ENCODE measurements around the gene SNU13. TPM values are rescaled to one million over a fixed set of nuclear protein-coding genes. Genes with fewer than 3 reads are reported as not detected.
"Not testable (repeated sequence)": the region's sequence is repeated elsewhere in the genome, so short reads cannot be mapped to it uniquely, and the experiment has no call there.

SNU13 gene
- total and polyA plus RNA-seq, 11 donors, result 168 to 292 (median 202) TPM

DNA sequence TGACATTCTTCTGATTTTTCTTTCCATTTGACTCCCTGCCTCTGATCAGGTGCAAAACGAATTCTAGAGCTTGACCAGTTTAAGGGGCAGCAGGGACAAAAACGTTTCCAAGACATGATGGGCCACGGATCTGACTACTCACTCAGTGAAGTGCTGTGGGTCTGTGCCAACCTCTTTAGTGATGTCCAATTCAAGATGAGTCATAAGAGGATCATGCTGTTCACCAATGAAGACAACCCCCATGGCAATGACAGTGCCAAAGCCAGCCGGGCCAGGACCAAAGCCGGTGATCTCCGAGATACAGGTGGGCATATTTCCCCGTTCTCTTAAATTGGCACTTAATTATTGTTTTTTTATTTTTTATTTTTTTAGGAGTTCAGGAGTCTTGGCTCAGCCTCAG lies 52.2 kb downstream of the SNU13 start:
- intact Hi-C loops (cut with DNase I), result no loop called here

DNA sequence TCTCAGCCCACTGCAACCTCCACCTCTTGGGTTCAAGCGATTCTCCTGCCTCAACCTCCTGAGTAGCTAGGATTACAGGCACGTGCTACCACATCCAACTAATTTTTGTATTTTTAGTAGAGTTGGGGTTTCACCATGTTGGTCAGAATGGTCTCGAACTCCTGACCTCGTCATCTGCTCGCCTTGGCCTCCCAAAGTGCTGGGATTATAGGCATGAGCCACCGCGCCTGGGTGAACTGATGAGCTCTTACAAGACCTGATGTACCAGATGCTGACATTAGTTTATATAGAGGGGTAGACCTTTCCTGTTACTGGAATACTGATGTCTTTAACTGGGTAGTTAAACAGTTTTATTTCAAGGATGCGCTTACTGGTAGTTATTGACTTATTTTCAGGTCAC lies 54.1 kb downstream of the SNU13 start:
- peaks cover 0 to 34% (median 5%) of the 10 kb centered on the region in 12 donors for H3K4me1 ChIP-seq
- ATAC-seq; DNase-seq; intact Hi-C loops (cut with DNase I); H3K27me3 ChIP-seq; H3K27ac ChIP-seq; H3K9me3 ChIP-seq; H3K4me3 ChIP-seq: not testable (repeated sequence)
- H3K36me3 ChIP-seq, result peaks cover 0 to 90% (median 83%) of the 10 kb centered on the region in 9 donors
- WGBS, 4 donors, result 93 to 96% (median 95%) methylated on average over 8 of the region's 8 CpGs

More for the DNA sequence above, 52.2 kb downstream of the SNU13 start:
- Histone ChIP-seq H3K9me3 (no peaks in the 10 kb centered on the region), H3K4me3 (no peak overlapping the region), H3K27ac (peak overlapping the region in 7 of 12 donors; percentile 25 to 71 (median 58)), H3K4me1 (peaks cover 0 to 30% (median 5%) of the 10 kb centered on the region in 12 donors), H3K36me3 (peaks cover 0 to 98% (median 93%) of the 10 kb centered on the region in 9 donors), H3K27me3 (no peaks in the 10 kb centered on the region)
- ATAC-seq, result peak; percentile 73 to 89 (median 88)
- DNase-seq, result peak in 4 of 5 donors; percentile 26 to 69 (median 36)
- TF ChIP-seq, protein P1, sequence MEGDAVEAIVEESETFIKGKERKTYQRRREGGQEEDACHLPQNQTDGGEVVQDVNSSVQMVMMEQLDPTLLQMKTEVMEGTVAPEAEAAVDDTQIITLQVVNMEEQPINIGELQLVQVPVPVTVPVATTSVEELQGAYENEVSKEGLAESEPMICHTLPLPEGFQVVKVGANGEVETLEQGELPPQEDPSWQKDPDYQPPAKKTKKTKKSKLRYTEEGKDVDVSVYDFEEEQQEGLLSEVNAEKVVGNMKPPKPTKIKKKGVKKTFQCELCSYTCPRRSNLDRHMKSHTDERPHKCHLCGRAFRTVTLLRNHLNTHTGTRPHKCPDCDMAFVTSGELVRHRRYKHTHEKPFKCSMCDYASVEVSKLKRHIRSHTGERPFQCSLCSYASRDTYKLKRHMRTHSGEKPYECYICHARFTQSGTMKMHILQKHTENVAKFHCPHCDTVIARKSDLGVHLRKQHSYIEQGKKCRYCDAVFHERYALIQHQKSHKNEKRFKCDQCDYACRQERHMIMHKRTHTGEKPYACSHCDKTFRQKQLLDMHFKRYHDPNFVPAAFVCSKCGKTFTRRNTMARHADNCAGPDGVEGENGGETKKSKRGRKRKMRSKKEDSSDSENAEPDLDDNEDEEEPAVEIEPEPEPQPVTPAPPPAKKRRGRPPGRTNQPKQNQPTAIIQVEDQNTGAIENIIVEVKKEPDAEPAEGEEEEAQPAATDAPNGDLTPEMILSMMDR (IDR thresholded peaks at IDR 0.05), result no peak
- TF ChIP-seq POLR2A (IDR thresholded peaks at IDR 0.05), result no peak
- 32 to 54% (median 48%) methylated on average over 7 of the region's 7 CpGs for WGBS, 4 donors

DNA sequence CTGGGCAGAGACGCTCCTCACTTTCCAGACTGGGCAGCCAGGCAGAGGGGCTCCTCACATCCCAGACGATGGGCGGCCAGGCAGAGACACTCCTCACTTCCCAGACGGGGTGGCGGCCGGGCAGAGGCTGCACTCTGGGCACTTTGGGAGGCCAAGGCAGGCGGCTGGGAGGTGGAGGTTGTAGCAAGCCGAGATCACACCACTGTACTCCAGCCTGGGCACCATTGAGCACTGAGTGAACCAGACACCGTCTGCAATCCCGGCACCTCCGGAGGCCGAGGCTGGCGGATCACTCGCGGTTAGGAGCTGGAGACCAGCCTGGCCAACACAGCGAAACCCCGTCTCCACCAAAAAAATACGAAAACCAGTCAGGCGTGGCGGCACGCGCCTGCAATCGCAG lies 57.1 kb downstream of the SNU13 start:
- DNase-seq; ATAC-seq; H3K27ac ChIP-seq; H3K27me3 ChIP-seq; intact Hi-C loops (cut with DNase I); H3K4me3 ChIP-seq; H3K9me3 ChIP-seq: not testable (repeated sequence)
- H3K4me1 ChIP-seq, result peaks cover 0 to 22% (median 4%) of the 10 kb centered on the region in 12 donors
- 94 to 99% (median 99%) methylated on average over 11 to 14 of the region's 23 CpGs for whole genome bisulfite sequencing, 4 donors
- H3K36me3 ChIP-seq, result peaks cover 0 to 90% (median 83%) of the 10 kb centered on the region in 9 donors

DNA sequence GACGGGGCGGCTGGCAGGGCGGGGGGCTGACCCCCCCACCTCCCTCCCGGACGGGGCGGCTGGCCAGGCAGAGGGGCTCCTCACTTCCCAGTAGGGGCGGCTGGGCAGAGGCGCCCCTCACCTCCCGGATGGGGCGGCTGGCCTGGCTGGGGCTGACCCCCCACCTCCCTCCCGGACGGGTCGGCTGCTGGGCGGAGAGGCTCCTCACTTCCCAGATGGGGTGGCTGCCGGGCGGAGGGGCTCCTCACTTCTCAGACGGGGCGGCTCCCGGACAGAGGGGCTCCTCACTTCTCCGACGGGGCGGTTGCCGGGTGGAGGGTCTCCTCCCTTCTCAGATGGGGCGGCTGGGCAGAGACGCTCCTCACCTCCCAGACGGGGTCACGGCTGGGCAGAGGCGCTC lies 57.6 kb downstream of the SNU13 start:
- 95 to 100% (median 97%) methylated on average over 1 to 25 of the region's 28 CpGs for WGBS, 4 donors
- Histone ChIP-seq H3K36me3 (peaks cover 0 to 90% (median 83%) of the 10 kb centered on the region in 9 donors), H3K4me1 (peaks cover 0 to 17% (median 1%) of the 10 kb centered on the region in 12 donors)
- intact Hi-C loops (cut with DNase I); H3K27ac ChIP-seq; H3K4me3 ChIP-seq; ATAC-seq; H3K9me3 ChIP-seq; DNase-seq; H3K27me3 ChIP-seq: not testable (repeated sequence)

DNA sequence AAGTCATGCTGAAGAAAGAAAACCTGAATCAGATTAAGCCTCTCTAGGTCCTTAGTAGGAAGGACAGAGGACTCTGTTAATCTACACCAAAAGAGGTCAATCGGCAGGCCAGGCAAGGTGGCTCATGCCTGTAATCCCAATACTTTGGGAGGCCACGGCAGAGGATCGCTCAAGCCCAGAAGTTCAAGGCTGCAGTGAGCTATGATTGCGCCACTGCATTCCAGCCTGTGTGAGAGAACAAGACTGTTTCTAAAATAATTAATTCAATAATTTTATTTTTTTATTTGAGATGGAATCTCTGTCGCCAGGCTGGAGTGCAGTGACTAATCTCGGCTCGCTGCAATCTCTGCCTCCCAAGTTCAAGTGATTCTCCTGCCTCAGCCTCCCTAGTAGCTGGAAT lies 63.1 kb downstream of the SNU13 start:
- ATAC-seq (no peak), DNase-seq (no peak)
- no peaks in the 10 kb centered on the region for H3K9me3 ChIP-seq
- peaks cover 0 to 27% (median 15%) of the 10 kb centered on the region in 12 donors for H3K4me1 ChIP-seq
- no peak for TF ChIP-seq POLR2A (IDR thresholded peaks at IDR 0.05)
- TF ChIP-seq, protein P1 (IDR thresholded peaks at IDR 0.05), result no peak
- no peak overlapping the region for H3K27ac ChIP-seq
- no peaks in the 10 kb centered on the region for H3K27me3 ChIP-seq
- intact Hi-C loops (cut with DNase I), result loop anchor here in 1 of 10 donors (2.0 kb wide), 1 partner anchor 23 kb away; no protein-coding TSS in a partner anchor
- 93 to 97% (median 95%) methylated on average over 7 of the region's 7 CpGs for WGBS, 4 donors
- no peak overlapping the region for H3K4me3 ChIP-seq
- H3K36me3 ChIP-seq, result peaks cover 2 to 87% (median 81%) of the 10 kb centered on the region in 9 donors

Other genes with a start within 250 kb of the SNU13 start
- 10 to 100 TPM; 29.0 to 74.5 (median 46.1) TPM for gene TOB2, start 242.1 kb downstream of the SNU13 start, total RNA-seq
- 10 to 100 TPM; 29.6 to 44.9 TPM for gene TOB2, start 242.1 kb downstream of the SNU13 start, polyA plus RNA-seq
- 10 to 100 TPM; 13.4 to 29.3 (median 20.0) TPM for gene PHF5A, start 220.2 kb downstream of the SNU13 start, total RNA-seq
- 10 to 100 TPM; 40.3 to 49.9 TPM for gene PHF5A, start 220.2 kb downstream of the SNU13 start, polyA plus RNA-seq
- 1,000 to 10,000 TPM in 2 of 9 donors, 100 to 1,000 TPM in 7; 503 to 1,146 (median 862) TPM for gene ACO2, start 219.8 kb downstream of the SNU13 start, total RNA-seq
- gene ACO2, start 219.8 kb downstream of the SNU13 start, polyA plus RNA-seq, result 100 to 1,000 TPM; 375 to 431 TPM
- gene POLR3H, start 144.4 kb downstream of the SNU13 start, total RNA-seq, result 10 to 100 TPM; 12.2 to 27.4 (median 18.3) TPM
- 10 to 100 TPM; 20.2 to 31.2 TPM for gene POLR3H, start 144.4 kb downstream of the SNU13 start, polyA plus RNA-seq
- gene CSDC2, start 127.9 kb downstream of the SNU13 start, total RNA-seq, result 100 to 1,000 TPM in 8 of 9 donors, 10 to 100 TPM in 1; 94.1 to 564 (median 266) TPM
- gene CSDC2, start 127.9 kb downstream of the SNU13 start, polyA plus RNA-seq, result 100 to 1,000 TPM; 300 to 463 TPM
- gene PMM1, start 99.0 kb downstream of the SNU13 start, total RNA-seq, result 10 to 100 TPM; 10.8 to 26.4 (median 22.9) TPM
- 10 to 100 TPM; 17.3 to 34.8 TPM for gene PMM1, start 99.0 kb downstream of the SNU13 start, polyA plus RNA-seq
- gene DESI1, start 67.8 kb downstream of the SNU13 start, total RNA-seq, result 10 to 100 TPM; 29.0 to 51.0 (median 40.6) TPM
- 10 to 100 TPM; 24.2 to 39.8 TPM for gene DESI1, start 67.8 kb downstream of the SNU13 start, polyA plus RNA-seq
- gene XRCC6, start 67.6 kb downstream of the SNU13 start, total RNA-seq, result 100 to 1,000 TPM; 162 to 204 (median 176) TPM
- gene XRCC6, start 67.6 kb downstream of the SNU13 start, polyA plus RNA-seq, result 100 to 1,000 TPM; 123 to 231 TPM
- 1 to 10 TPM in 3 of 9 donors, under 1 TPM in 2, not detected in 4; 0.40 to 2.3 (median 1.1) TPM for gene MEI1, start 10.6 kb upstream of the SNU13 start, total RNA-seq
- gene MEI1, start 10.6 kb upstream of the SNU13 start, polyA plus RNA-seq, result under 1 TPM; 0.23 to 0.54 TPM
- 10 to 100 TPM in 1 of 9 donors, 1 to 10 TPM in 8; 2.3 to 10.2 (median 3.5) TPM for gene CCDC134, start 111.8 kb upstream of the SNU13 start, total RNA-seq
- 1 to 10 TPM; 2.2 to 5.0 TPM for gene CCDC134, start 111.8 kb upstream of the SNU13 start, polyA plus RNA-seq
- 100 to 1,000 TPM in 3 of 9 donors, 10 to 100 TPM in 6; 49.1 to 109 (median 73.0) TPM for gene SREBF2, start 144.2 kb upstream of the SNU13 start, total RNA-seq
- gene SREBF2, start 144.2 kb upstream of the SNU13 start, polyA plus RNA-seq, result 100 to 1,000 TPM in 1 of 2 donors, 10 to 100 TPM in 1; 39.4 to 115 TPM
- 1 to 10 TPM in 4 of 9 donors, under 1 TPM in 5; 0.48 to 4.4 (median 1.00) TPM for gene SHISA8, start 226.2 kb upstream of the SNU13 start, total RNA-seq
- 1 to 10 TPM in 1 of 2 donors, not detected in 1; 1.7 TPM for gene SHISA8, start 226.2 kb upstream of the SNU13 start, polyA plus RNA-seq
- gene TNFRSF13C, start 237.9 kb upstream of the SNU13 start, total RNA-seq, result under 1 TPM in 8 of 9 donors, not detected in 1; 0.35 to 0.61 (median 0.44) TPM
- under 1 TPM; 0.07 to 0.34 TPM for gene TNFRSF13C, start 237.9 kb upstream of the SNU13 start, polyA plus RNA-seq

Measured in heart left ventricle (tissue), 16 donors.